Cerebellar nuclear complex (tissue), 1 donor: ENCODE results near the gene SLX9.
"Not testable (repeated sequence)": the region's sequence is repeated elsewhere in the genome, so short reads cannot be mapped to it uniquely, and the experiment has no call there.

Experiments
- DNase-seq, 2 experiments: peaks; one replicate each; lab custom pipeline; 2025; lab: John Stamatoyannopoulos, UW

Gene SLX9

DNA sequence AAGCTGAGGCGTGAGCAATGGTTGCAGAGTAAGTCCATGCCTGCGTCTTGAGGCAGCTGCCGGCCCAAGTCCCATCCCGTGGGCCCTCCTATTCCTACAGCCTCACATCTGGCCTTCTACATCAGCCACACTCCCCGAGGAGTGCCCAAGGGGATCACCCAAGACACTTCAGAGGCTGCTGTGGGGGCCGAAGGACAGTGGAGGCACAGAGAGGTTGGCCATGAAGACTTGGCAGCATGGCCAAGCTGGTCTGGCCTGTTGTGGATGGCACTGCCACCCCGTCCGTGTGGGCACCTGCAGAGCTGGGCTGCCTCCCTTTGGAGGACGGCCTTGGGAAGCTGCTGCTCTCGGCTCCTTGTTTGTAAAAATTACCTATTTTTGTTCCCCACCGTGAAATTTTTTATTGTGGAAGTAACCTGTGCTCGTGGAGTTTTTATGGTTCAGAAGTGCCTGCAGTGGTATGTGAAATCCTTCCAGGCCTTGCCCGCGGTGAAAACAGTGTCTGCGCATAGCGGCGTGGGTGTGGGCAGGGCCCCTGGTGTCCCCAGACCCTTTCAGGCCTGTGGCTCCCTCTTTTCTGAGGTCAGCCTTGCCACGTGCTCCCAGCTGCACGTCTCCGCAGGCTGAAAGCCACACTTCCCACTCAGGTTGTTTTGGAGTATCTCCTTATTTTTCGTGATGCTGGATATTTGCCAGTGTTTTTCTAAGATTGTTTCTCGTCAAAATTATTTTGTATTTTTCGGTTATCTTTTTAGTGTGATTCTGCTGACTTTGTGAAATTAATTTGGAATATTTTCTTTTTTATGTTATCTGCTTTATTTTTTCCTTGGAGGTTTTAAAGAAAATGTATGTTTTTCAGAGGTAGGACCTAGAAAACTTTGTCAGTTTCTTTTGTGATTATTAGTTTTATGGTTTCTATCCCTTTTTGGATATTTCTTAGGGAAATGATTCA, 20.6 kb downstream of the SLX9 start:
- no peak for DNase-seq

DNA sequence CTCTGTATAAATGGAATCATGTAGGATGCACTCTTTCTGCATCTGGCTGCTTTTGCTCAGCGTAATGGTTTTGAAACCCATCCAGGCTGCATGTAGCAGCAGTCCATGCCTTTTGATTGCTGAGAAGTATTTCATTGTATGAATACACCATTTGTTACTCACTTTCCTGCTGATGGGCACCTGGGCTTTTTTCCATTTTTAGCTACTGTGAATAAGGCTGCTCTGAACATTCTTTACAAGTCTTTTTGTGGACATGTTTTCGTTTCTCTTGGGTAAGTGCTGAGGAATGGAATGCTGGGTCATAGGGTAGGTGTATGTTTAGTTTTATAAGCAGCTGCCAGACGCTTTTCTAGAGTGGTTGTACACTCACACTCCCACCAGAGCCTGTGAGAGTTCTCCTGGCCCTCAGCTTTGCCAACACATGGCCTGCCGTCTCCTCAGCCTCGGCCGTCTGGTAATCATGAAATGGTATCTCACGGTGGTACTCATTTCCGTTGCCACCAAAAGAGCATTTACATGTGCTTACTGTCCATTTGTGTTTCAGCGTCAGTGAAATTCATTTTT, 22.7 kb downstream of the SLX9 start:
- DNase-seq = no peak

DNA sequence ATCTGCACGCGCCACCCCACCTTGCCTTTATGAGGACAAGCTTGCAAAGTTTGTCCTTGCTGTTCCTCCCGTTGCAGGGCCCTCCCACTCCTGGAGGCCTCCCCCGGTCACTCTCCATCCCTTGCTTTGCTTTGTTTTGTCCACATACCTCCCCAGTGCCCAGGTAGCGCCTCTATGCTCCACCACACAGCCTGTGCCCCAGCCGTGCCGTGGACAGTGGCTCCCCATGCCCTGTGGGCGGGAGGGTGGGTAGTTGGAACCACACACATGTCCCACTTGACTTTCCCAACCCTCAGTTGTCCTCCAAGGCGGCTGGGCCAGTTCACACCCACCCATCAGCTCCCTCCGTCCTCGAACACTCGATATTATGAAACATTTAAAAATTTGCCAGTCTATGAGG, 24.6 kb downstream of the SLX9 start:
- no peak for DNase-seq

DNA sequence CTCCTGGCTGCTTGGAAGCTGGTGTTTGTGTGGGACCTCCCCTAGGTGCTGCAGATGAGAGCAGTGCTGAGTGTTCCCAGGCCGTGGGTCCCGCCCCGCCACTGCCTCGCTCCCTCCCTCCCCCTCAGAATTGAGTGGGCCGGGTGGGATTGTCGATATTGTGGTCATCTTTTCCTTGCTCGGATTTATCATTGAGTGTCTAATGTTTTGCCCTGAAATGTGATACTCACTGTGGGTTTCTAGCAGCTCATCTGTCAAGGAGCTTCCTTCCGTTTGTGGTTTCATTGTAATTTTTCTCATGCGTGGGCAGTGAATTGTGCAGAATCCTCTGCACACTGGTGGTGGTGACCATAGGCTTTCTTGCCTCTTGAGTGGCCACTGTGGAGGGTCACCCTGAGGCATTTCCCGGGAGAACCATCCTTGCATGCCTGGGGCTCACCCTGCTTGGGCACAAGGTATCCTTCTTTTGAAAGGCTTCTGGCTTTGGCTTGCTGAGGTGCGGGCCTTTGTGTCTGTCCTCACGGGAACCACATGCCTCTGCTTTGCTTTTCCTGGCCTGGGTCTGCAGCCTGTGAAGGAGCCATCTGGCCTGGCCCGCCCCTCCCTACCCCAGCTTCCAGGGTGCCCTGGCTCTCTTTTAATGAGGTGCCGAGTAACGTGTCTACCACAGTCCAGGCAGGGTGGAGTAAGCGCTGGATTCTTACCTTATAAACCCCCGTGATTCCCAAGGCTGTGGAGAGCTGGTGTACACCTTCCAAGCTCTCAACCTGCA, 25.6 kb downstream of the SLX9 start:
- no peak for DNase-seq

DNA sequence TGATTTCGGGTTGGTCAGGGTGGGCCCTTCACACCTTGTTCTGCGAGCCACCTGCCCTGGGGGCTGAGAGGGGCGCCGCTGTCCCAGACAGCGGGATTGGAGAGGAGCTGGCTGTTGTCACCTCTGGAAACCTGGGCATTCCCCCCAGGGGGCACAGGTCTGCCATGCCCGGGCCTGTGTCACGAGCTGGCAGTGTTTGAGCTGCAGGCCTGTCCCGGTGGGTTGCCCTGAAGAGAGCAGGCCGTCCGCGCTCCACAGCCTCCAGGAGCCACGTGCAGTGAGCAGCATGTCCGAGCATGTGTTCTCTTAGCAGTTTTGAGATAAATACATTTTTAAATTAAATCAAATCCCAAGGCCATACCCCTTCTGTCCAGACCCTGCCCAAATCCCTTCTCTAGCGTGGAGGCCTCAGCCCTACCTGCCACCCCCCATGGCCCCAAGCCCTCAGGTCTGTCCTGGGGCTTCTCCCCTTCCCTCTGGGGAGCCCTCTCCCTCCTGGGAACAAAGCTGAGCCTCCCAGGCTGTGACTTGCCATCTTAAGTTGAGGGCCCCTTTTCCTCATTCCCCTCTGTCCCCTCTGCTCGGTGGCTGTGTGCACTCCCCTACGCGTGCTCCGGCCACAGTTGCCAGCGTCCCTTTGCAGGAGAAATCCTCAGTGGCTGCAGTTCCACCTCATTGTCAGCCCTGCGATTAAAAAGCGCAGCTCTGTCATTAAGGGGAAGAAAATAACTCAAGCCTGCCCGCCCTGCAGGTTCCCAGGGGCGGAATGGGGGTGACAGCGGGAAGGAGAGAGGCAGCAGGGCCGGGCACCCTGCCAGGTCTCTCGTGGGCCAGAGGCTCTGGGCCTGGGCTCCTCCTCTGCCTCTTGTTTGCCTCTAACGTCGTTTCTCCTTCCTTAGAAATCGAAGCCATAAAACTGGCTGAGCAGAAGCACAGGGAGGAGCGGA, 26.6 kb downstream of the SLX9 start:
- no peak for DNase-seq

DNA sequence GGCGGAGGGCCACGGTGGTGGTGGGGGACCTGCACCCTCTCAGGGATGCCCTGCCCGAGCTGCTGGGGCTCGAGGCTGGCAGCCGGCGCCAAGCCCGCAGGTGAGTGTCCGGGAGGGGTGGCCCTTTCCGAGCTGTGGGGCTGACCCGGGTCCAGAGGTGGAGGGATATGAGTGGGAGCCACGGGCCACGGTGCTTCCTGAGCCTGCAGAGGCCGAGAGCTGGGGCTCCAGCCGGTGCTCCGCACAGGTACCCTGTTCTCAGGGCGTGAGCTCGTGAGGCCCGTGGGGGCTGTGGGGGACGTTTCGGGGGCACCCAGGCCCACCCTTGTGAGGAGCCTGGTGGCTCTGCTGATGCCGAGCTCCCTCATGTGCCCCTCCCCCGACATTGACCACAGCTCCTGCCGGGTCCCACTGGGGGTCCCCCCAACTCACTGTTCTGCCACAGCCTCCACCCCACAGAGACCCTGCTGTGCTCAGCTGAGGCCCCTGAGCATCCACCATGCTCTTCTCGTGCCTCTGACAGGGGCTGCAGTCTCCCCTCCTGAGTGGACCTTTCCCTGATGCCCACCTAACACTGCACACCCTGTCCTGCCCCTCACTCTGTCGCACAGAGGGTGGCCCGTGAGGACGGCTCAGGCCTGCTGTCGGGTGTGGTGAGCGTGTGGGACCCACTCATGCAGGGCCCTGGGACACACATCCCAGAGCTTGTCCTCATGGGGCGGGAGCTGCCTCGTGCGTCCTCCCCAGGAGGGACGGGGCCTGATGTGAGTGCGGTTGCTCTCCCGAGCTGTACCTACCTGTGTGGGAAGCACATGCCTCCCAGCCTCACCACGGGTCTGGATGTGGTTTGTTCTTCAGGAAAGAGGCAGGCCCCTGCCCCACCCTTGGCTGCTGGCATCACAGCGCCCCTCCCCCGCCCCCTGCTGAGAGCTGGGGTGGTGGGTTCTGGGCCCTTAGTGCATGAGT, 27.5 kb downstream of the SLX9 start:
- DNase-seq = no peak

DNA sequence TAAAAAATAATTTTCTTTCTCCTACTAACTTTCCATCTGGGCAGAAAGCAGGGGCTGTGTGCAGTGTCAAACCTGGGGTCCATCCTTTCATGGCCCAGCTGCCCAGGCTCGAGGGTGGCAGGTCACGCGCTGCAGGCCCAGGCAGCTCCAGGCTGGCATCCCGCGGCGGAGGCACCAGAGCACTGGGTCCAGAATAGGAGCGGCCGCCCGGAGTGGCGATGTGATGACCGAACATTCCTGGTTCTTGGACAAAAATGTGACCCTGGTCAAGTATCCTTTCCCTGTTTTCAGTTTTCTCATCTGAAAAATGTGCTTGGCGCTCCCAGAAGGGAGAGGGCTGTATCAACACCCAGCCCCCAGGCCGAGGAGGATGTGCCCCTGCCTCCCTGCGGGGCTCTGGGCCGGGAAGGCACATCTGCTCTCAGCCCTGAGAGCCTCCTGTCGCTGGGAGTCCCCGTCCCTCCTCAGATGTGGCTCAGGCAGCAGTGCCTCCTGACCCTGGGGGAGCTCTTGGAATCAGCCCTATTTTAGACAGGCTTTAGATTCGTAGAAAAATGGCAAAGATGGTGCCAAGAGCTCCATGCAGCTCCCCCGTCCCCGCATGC, 29.3 kb downstream of the SLX9 start:
- no peak for DNase-seq

DNA sequence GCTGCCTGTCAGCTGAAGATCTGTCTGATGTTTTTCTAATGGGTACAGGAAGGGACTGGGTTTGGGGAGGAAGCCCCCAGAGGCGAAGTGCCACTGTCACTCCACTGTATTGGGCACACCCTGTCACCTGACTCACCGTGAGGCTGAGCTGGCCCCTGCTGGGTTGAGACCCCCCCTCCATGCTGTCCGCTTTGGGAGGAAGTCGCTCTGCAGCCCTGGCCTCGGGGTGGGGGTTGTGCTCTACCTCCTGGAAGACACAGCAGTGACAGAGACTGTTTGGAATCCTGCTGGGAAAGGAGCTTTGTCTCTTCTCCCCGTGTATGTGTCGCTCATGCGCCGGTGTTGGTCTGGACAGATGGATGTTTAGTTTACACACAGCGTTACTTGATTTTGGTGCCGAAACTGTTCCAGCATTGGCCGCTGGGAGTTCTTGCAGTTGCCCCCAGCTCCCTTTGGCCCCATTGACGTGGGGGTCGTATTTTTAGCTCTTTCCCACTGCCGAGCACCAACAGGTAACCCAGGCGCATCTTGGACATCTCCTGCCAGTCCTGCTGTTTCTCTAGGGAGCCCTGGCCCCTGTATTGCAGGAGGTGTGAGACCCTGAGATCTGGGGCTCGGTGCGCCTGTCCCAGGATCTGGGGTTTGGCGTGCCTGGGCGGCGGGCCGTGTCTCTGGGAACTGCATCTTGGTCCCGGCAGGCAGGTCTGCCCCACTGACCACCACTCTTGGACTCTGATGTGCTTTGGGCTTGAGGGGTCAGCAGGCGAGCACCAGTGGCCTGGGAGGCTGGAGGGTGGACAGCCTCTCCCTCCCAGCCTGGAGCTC, 30.3 kb downstream of the SLX9 start:
- DNase-seq = no peak

DNA sequence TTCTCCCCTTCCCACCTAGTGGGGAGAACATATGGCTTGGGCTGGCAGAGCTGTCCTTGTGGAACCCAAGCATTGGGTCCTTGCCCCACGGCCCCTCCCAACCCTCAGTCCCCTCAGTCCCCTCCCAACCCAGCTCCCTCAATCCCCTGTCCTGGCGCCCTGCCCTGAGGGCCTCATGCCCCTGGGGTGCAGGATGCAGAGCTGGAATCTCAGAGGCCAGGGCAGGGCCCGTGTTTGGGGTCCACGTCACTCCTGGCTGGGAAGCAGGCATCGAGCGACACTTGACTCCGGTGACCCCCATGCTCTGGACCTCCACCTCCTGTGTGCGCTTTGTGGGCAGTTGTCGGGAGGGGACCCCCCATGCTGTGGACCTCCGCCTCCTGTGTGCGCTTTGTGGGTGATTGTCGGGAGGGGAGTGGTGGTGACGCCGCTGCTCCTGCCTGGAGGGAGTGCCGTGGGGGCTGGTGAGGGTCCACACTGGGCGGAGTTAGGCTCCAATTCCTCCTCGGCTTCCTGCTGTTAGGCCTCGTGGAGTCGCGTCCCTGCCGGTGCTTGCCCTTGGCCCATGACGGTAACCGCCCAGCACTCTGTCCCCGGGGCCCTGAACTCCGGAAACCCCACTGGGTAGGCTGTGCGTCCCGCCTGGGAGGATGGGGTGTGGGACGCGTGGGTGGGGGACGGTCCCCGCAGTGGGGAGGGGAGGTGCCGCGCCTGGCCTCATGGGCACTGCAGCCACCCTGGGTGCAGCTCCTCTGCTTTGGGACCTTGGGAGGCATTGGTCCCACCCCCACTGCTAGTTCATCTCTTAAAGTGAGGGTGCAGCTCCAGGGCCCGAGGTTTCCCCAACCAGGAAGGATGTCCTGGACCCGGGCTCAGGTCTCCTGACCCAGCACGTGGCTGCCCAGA, 31.2 kb downstream of the SLX9 start:
- no peak for DNase-seq

DNA sequence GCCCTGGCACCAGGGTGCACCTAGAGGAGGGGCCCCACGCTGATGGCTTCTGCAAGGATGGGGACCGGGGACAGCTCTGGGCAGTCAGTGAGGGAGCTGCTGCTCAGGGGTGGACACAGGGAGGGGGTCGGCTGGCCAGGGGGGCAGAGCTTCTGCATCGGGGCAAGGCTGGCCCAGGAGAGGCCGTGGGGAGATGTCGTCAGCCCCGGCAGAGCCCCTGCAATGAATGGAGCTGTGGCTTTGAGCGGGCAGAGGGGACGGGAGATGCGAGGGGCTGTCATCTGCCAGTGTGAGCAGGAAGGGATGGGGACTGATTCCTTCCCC, 31.8 kb downstream of the SLX9 start:
- no peak for DNase-seq

DNA sequence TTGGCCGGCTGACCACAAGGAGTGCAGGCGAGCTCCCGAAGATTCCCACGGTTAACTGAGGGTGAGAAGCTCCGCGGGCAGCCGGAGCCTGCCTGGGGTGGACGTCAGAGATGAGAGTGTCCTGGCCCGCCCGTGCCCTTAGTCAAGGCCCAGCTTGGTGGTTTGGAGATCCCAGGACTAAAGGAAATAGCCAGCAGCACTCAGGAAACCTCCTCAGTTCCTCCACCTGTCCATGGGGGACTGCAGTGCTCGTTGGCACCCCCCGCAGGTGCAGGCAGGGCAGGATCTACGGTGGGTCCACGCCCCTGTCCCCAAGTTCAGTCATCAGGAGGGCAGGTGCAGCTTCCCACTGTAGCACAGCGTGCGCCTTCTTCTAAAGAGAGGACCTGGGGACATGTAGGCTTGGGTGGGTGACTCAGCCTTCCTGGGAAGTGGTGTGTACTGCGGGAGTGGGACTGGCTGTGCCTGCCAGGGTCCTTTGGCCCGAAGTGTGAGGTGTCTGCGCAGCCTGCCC, 32.5 kb downstream of the SLX9 start:
- no peak for DNase-seq

DNA sequence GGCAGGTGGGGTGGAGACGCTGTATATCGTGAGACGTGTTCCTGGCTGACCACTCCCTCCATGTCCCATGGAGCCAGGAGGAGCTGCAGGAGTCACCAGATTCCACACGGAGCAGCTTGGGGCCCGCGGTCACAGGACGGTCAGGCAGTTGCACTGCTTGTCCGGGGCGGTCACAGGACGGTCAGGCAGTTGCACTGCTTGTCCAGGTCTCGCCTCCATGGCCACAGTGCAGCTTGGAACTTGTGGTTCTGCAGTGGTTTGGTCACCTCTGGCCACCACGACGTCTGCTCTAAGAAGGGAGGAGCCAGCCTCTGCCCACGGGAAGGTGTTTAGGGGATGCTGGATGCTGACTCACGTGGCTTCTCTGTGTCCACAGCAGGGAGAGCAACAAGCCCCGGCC, 33.0 kb downstream of the SLX9 start:
- DNase-seq = no peak

DNA sequence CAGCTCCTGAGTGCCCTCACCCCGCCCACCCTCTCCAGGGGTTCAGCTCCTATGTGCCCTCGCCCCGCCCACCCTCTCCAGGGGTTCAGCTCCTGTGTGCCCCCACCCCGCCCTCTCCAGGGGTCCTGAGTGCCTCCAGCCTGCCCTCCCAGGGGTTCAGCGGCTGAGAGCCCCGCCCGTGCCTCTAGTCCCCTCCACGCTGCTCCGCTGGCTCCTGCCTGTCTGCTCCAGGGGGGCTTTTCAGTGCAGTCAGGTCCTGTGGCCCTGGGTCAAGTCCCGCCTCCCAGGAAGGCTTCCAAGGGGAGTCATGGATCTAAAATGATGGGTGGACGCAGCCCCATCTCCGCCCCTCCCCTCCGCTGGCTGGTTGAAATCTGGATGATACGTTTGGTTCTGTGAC, 33.8 kb downstream of the SLX9 start:
- DNase-seq = no peak

DNA sequence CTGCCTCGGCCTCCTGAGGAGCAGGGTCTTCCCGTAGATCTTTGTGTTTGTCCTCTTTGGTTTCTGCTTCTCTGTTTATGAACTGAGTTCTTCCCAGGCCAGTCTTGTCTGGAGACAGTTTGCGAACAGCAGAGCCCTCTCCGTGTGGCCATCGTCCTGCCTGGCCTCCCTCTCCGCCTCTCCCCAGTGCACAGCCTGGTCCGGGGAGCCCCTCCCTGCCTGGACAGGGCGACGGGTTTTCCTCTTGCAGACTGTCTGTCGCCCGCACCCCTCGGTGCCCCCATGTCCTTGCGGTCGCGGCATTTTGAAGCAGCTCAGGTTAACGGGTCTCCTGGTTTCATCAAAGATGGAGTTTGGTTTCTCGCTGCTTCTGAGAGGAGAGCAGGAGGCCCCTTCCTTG, 34.8 kb downstream of the SLX9 start:
- no peak for DNase-seq

DNA sequence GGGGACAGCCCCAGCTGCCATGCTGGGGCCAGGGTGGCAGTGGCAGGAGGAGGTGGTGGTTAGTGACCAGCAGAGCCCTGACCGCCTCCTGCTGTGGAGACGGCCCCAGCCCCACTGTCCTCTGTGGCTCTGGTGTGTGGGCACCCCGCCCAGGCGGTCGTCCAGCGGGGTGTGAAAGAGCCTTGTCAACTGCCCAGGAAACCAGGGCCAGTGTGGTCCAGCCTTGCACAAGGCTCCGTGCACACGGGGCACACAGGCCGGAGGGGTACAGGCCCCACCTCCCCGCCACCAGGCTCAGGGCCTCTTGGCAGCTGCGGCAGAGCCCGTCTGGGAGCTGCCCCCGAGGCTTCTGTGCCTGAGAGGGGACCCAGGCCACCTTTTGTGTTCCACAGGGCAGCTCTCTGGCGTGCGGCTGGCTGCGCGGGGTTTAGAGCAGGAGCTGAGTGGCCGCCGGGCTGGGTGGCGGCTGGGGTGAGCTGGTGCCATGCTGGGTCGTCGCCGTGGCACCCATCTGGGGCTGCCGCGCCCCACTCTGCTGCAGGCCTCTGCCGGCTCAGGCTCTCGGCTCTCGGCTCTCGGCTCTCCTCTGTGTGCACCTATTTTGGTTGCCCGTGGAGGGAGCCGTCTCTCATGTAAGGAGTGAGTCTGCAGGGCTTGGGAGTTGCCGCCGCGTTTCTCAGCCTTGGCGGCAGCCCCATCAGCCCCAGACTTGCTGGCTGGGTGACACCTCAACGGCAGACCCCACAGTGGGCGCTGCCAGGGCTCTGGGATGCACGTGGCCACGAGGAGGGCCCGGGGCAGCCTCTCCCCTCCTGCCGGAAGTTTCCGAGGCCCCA, 36.1 kb downstream of the SLX9 start:
- no peak for DNase-seq

DNA sequence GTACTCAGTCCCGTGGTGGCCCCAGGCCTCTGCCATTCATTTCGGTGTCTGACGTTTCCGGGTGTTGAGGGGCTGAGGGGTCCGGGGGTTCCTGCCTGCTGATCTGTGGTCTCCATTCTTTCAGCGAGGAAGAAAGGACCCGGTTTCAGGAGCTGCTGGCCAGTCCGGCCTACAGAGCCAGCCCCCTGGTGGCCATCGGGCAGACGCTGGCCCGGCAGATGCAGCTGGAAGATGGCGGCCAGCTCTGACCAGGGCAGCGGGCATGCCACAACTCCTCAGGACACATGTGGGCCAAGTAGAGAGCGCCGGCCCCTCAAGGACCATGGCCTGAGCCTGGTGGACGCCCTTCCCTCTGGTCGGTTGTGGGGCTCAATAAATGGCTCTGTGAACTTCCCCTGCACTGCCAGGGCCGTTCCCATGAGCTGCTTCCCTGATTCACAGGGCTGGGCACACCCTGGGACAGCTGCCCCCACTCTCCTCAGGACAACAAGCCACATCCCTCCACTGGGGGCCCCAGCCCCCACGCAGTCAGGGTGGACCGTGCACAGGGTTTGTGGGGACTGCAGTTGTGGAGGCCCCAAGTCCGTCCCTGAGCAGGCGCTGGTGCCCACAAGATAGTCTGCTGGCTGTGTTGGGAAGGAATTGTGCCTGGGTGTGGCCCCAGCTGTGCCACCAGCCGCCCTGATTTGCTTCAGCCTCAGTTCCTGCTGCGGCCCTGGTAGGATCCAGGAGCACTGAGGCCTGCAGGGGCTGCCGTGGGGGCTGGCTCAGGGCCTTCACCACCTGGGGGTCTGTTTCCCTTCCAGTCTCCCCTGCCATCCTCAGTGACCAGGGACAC, 36.9 kb downstream of the SLX9 start:
- not testable (repeated sequence) for DNase-seq
